ENCODE results near the gene MB.

Gene MB

GRCh38 chr22:35642305-35642741, 25.2 kb upstream of the MB start:
- no peak for ATAC-seq
- no peak for TF ChIP-seq ZNF565 (CRISPR knock-in tag; conservative IDR thresholded peaks at IDR 0.05; ENCODE audit: low read depth)
- TF ChIP-seq BACH2 (CRISPR knock-in tag; IDR thresholded peaks at IDR 0.05; ENCODE audit: borderline replicate concordance): no peak
- TF ChIP-seq, protein P1, sequence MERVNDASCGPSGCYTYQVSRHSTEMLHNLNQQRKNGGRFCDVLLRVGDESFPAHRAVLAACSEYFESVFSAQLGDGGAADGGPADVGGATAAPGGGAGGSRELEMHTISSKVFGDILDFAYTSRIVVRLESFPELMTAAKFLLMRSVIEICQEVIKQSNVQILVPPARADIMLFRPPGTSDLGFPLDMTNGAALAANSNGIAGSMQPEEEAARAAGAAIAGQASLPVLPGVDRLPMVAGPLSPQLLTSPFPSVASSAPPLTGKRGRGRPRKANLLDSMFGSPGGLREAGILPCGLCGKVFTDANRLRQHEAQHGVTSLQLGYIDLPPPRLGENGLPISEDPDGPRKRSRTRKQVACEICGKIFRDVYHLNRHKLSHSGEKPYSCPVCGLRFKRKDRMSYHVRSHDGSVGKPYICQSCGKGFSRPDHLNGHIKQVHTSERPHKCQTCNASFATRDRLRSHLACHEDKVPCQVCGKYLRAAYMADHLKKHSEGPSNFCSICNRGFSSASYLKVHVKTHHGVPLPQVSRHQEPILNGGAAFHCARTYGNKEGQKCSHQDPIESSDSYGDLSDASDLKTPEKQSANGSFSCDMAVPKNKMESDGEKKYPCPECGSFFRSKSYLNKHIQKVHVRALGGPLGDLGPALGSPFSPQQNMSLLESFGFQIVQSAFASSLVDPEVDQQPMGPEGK (CRISPR knock-in tag; IDR thresholded peaks at IDR 0.05; ENCODE audit: borderline replicate concordance): no peak
- TF ChIP-seq SNAI2 (CRISPR knock-in tag; IDR thresholded peaks at IDR 0.05): no peak
- TF ChIP-seq GLIS3 (CRISPR knock-in tag; IDR thresholded peaks at IDR 0.05): no peak

DNA sequence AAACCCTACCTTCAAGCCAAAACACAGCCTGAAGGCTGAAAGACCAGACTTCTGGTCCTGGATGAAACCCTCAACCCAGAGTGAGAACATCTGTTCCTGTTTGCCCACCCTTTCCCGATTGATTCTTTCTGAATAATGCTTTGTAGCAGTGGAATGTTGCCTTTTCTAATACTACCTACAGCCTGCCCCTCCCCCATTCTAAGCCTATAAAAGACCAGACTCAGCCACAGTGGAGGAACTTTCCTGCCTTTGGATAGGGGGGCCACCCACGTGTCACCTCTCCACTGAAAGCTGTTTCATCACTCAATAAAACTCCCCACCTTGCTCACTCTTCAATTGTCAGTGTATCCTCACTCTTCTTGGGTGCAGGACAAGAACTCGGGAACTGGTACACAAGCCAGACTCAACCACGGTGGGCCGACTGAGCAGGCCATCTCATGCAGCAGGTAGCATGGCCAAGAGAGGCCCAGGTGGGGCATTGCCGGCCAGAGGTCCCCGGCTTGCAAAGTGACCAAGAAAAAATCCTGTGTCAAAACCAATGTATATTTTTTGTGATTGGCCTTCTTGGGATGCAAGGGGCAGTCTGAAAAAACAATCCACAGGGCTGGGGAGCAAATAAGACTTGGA, 24.5 kb upstream of the MB start:
- TF ChIP-seq ZFP3 (CRISPR knock-in tag; IDR thresholded peaks at IDR 0.05): no peak
- no peak for TF ChIP-seq SNAI2 (CRISPR knock-in tag; IDR thresholded peaks at IDR 0.05)
- TF ChIP-seq CSDC2 (CRISPR knock-in tag; IDR thresholded peaks at IDR 0.05): no peak
- no peak for TF ChIP-seq ISL1 (CRISPR knock-in tag; IDR thresholded peaks at IDR 0.05)
- TF ChIP-seq GLIS3 (CRISPR knock-in tag; IDR thresholded peaks at IDR 0.05): no peak
- TF ChIP-seq, protein P2, sequence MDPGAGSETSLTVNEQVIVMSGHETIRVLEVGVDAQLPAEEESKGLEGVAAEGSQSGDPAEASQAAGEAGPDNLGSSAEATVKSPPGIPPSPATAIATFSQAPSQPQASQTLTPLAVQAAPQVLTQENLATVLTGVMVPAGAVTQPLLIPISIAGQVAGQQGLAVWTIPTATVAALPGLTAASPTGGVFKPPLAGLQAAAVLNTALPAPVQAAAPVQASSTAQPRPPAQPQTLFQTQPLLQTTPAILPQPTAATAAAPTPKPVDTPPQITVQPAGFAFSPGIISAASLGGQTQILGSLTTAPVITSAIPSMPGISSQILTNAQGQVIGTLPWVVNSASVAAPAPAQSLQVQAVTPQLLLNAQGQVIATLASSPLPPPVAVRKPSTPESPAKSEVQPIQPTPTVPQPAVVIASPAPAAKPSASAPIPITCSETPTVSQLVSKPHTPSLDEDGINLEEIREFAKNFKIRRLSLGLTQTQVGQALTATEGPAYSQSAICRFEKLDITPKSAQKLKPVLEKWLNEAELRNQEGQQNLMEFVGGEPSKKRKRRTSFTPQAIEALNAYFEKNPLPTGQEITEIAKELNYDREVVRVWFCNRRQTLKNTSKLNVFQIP (CRISPR knock-in tag; IDR thresholded peaks at IDR 0.05; ENCODE audit: borderline replicate concordance, low read depth): no peak
- TF ChIP-seq RARB (CRISPR knock-in tag; IDR thresholded peaks at IDR 0.05): no peak
- TF ChIP-seq ZNF70 (CRISPR knock-in tag; IDR thresholded peaks at IDR 0.05): no peak
- TF ChIP-seq OSR1 (CRISPR knock-in tag; IDR thresholded peaks at IDR 0.05): no peak
- TF ChIP-seq BACH2 (CRISPR knock-in tag; IDR thresholded peaks at IDR 0.05; ENCODE audit: borderline replicate concordance): no peak
- TF ChIP-seq TOX (CRISPR knock-in tag; IDR thresholded peaks at IDR 0.05; ENCODE audit: borderline replicate concordance): no peak
- no peak for TF ChIP-seq PPARA (CRISPR knock-in tag; IDR thresholded peaks at IDR 0.05; ENCODE audit: borderline replicate concordance)
- no peak for TF ChIP-seq ARNTL (CRISPR knock-in tag; IDR thresholded peaks at IDR 0.05; ENCODE audit: borderline replicate concordance, low read depth)
- TF ChIP-seq CSRNP3 (CRISPR knock-in tag; IDR thresholded peaks at IDR 0.05): no peak
- no peak for TF ChIP-seq ZNF565 (CRISPR knock-in tag; conservative IDR thresholded peaks at IDR 0.05; ENCODE audit: low read depth)
- TF ChIP-seq, protein P1 (CRISPR knock-in tag; IDR thresholded peaks at IDR 0.05; ENCODE audit: borderline replicate concordance): no peak
- ATAC-seq: no peak

DNA sequence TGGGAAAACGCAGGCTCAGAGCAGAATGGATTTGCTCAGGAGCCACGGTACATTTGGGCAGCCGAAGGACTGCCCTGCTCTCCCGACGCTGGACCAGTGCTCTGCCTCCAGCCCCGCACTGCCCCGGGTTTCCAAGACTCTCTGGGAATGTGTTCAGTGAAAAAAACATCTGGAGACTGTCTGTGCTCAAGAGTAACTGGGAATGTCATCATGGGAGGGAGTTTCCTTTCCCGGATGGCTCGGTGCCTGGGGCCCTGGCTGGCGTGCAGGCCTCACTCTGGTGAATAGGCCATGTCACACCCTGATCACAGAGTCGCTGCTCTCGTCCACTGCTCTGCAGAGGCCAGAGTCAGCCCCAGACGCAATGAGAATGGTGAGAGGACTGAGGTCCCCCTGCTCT, 21.3 kb upstream of the MB start:
- TF ChIP-seq ZC3H10 (CRISPR knock-in tag; IDR thresholded peaks at IDR 0.05): no peak
- TF ChIP-seq ZNF8 (CRISPR knock-in tag; IDR thresholded peaks at IDR 0.05): no peak
- TF ChIP-seq ZFP3 (CRISPR knock-in tag; IDR thresholded peaks at IDR 0.05): no peak
- no peak for TF ChIP-seq ARNTL (CRISPR knock-in tag; IDR thresholded peaks at IDR 0.05; ENCODE audit: borderline replicate concordance, low read depth)
- TF ChIP-seq CREB5 (CRISPR knock-in tag; IDR thresholded peaks at IDR 0.05; ENCODE audit: low read depth): no peak
- TF ChIP-seq, protein P3, sequence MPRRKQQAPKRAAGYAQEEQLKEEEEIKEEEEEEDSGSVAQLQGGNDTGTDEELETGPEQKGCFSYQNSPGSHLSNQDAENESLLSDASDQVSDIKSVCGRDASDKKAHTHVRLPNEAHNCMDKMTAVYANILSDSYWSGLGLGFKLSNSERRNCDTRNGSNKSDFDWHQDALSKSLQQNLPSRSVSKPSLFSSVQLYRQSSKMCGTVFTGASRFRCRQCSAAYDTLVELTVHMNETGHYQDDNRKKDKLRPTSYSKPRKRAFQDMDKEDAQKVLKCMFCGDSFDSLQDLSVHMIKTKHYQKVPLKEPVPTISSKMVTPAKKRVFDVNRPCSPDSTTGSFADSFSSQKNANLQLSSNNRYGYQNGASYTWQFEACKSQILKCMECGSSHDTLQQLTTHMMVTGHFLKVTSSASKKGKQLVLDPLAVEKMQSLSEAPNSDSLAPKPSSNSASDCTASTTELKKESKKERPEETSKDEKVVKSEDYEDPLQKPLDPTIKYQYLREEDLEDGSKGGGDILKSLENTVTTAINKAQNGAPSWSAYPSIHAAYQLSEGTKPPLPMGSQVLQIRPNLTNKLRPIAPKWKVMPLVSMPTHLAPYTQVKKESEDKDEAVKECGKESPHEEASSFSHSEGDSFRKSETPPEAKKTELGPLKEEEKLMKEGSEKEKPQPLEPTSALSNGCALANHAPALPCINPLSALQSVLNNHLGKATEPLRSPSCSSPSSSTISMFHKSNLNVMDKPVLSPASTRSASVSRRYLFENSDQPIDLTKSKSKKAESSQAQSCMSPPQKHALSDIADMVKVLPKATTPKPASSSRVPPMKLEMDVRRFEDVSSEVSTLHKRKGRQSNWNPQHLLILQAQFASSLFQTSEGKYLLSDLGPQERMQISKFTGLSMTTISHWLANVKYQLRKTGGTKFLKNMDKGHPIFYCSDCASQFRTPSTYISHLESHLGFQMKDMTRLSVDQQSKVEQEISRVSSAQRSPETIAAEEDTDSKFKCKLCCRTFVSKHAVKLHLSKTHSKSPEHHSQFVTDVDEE (CRISPR knock-in tag; IDR thresholded peaks at IDR 0.05): peak; percentile 34; the same call in 1 of the 2 replicates
- peak; percentile 46; the same call in 1 of the 2 replicates for TF ChIP-seq SNAI2 (CRISPR knock-in tag; IDR thresholded peaks at IDR 0.05)
- no peak for TF ChIP-seq ESRRG (CRISPR knock-in tag; IDR thresholded peaks at IDR 0.05)
- TF ChIP-seq GLIS3 (CRISPR knock-in tag; IDR thresholded peaks at IDR 0.05): no peak
- no peak for TF ChIP-seq ZFP30 (CRISPR knock-in tag; IDR thresholded peaks at IDR 0.05)
- TF ChIP-seq TCF4 (CRISPR knock-in tag; IDR thresholded peaks at IDR 0.05; ENCODE audit: borderline replicate concordance): peak; percentile 80; the same call in 1 of the 2 replicates
- TF ChIP-seq CSRNP3 (CRISPR knock-in tag; IDR thresholded peaks at IDR 0.05): no peak
- TF ChIP-seq BACH2 (CRISPR knock-in tag; IDR thresholded peaks at IDR 0.05; ENCODE audit: borderline replicate concordance): no peak
- TF ChIP-seq OSR1 (CRISPR knock-in tag; IDR thresholded peaks at IDR 0.05): no peak
- TF ChIP-seq ZNF70 (CRISPR knock-in tag; IDR thresholded peaks at IDR 0.05): 0 out of 2 replicates have a peak, but pooled peaks have one; percentile 4
- ATAC-seq: peak; percentile 93

All from SK-N-SH treated with all-trans-retinoic acid at 6 μM for 48 hours (cell line).